ENCODE data around the gene MRPL20. TPM values are rescaled to one million over a fixed set of nuclear protein-coding genes. Genes with fewer than 3 reads are reported as not detected.
A peak's percentile ranks its signal among the peaks of the same experiment; 100 is the strongest.
"Not testable (repeated sequence)": the region's sequence is repeated elsewhere in the genome, so short reads cannot be mapped to it uniquely, and the experiment has no call there.

MRPL20 gene
- total RNA-seq, 1 experiment from 2014 or later: 243 TPM

GRCh38 chr1:1406101-1406820 is 832 bp downstream of the MRPL20 start:
- no peak for DNase-seq (ENCODE audit: low spot score)

DNA sequence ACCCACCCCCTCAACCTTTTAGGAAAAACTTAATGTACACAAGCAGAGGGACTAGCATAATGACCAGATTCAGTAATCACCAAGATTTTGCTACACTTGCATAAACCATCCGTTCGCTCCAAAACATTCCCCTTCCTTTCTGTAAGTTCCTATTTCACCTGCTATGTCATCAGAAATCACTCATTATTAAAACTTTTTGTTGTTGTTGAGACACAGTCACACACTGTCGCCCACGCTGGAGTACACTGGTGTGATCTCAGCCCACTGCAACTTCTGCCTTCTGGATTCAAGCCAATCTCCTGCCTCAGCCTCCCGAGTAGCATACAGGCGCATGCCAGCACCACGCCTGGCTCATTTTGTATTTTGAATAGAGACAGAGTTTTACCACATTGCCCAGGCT is 3.4 kb downstream of the MRPL20 start:
- DNase-seq (ENCODE audit: low spot score): no peak

- DNase-seq (ENCODE audit: low spot score): not testable (repeated sequence)
Measured at GRCh38 chr1:1402901-1403392, 4.1 kb downstream of the MRPL20 start.

- peak; percentile 73 for DNase-seq (ENCODE audit: low spot score)
Measured at GRCh38 chr1:1402072-1402900, 4.8 kb downstream of the MRPL20 start.

- DNase-seq (ENCODE audit: low spot score): no peak
Measured at GRCh38 chr1:1401457-1402010, 5.6 kb downstream of the MRPL20 start.

DNA sequence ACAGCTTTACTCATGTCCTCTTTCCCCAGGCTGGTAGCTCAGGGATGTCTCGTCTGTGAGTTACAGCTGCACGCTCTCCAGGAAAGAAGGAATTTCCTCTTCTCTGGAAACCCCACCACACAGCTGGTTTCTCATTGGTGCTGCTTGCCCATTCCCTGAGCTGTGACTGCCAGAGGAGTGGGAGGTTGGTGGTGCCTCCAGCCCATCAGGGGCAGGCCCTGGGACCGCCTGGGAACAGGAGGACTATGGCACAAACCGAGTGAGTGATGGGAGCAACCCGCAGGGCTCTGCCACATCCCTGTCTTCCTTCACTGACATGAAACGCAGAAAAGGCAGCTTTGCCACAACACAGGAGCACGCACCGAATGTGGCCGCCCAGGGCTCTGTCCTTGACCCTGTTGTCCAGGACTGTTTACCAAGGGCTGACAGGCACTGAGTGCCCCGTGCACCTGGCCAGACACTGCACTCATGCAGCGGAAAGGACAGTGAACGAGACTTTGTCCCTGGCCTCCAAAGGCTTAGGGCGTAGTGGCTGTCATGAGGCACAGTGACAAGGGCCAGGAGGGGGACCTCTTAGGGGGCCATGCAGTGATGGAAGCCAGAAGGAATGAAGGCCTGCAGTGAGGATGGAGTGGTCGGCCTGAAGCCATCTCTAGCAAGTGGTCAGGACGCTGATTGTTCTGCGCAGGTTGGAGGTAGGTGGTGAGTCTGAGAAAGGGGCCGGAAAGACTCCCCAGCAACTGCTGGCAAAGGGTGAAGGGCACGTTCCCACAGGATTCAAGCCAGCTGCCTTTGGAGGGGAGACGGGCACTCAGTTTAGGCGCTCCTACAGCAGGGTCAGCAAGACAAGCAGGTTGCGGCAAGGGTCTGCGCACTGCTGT is 6.3 kb downstream of the MRPL20 start:
- no peak for DNase-seq (ENCODE audit: low spot score)

DNA sequence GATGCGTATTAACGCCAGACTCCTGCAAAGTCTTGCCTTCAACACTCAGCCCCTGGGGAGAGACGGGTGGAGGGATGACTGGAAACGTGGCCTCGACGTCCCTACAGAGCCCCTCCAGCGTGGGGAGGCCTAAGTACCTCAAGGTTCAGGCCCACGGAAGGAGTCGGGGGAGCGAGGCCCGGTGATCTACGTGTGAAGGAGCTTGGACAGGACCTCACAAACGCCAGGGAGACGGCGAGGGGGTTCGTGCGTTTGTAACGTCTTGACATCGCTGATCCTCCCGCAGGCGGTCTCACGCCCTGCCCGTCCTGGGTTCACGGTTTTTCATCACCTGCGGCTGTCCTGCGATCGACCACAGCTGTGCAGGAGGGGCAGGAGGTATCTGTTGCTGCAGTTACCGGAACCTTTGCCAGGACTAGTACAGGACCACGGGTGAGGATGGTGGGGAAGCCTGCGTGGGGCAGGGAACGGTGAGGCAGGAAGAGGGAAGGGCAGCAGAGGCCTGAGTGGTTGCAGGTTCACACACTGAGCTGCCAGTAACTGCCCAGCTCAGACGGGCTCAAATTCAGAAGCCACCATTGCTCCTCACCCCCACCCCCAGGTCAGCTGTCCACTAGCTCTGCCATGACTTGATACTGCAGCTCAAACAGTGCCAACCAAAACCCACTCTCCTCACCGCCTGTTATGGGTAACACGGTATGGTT is 7.1 kb downstream of the MRPL20 start:
- no peak for DNase-seq (ENCODE audit: low spot score)

- peak; percentile 98 for DNase-seq (ENCODE audit: low spot score)
Measured at GRCh38 chr1:1399187-1399871, 7.8 kb downstream of the MRPL20 start, which contains the start of gene CCNL2. Gene CCNL2 (minus strand): TSS chr1:1399335. CDS start chr1:1399306, 29 bp downstream.

DNA sequence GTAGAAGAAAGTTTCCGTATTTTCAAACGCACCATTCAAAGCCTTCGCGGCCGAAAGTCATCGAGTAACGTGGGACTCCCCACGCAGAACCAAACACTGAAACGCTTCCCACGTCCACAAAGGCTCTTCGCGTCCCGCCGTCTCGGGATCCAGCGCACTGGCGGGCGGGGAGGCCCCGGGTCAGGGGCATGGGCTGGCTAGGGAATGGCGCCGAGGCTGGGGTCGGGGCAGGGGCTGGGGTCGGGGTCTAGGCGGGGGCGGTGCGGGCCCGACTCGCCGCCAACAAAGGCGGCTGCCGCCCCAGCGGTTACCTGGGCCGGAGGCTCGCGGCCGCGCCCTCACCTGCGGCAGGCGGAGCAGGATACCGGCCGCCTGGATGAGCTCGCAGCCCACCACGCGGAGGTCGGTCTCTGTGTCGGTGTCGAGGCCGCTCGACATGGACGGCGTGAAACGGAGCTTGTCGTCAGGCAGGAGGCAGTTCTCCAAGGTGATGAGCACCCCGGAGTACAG is 8.4 kb downstream of the MRPL20 start:
- DNase-seq (ENCODE audit: low spot score): no peak

DNA sequence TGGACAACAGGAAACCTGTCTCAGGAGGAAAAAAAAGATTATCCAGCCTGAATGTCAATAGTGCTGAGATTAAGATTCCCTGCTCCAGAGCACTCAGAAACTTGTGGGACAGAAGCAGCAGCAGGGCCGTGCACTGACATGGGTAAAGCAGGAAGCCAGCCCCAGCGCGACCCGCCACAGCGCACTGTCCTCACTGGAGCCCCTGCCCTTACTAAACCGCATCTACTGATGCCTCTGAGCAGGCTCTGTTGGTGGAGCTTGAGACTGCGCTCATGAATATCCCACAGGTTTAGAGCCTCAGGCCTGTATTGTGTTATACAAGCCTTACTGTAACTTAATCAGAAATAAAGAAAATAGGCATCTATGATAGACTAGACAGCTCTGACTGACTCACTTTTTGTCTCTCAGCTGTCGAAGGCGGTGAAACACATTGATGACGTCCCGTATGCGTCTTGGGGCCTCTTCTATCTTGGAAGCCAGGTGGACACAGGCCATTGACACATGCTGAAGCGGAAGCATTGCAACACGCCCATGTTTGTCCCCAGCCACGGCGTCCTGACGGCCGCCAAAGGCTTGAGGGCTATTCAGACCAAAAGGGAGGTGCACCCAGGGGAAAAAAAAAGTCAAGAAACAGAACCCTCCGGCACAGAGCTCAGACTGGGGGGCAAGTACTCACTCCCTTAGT is 9.1 kb downstream of the MRPL20 start:
- DNase-seq (ENCODE audit: low spot score): no peak

DNA sequence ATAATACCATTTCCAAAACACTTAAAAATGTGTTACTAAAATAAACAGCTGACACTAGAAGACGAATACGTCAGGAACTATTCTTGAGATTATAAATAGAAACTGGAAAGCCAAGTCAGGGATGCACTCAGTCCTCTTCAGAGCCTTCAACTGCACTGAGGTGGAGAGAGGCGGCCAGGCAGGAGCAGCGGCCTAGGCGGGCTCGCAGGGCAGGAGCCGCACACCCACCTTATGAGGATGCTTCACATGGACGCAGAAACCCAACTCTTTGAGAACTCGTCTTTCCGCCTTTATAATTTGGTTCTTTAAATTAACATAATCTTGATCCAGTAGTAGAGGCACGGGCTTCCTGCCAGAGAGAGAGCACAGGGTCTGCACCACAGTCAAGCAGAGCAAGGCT is 11.9 kb downstream of the MRPL20 start:
- DNase-seq (ENCODE audit: low spot score): no peak

- DNase-seq (ENCODE audit: low spot score): no peak
Measured at GRCh38 chr1:1394116-1394515, 13.0 kb downstream of the MRPL20 start.

GRCh38 chr1:1393428-1393827 is 13.7 kb downstream of the MRPL20 start:
- no peak for DNase-seq (ENCODE audit: low spot score)

DNA sequence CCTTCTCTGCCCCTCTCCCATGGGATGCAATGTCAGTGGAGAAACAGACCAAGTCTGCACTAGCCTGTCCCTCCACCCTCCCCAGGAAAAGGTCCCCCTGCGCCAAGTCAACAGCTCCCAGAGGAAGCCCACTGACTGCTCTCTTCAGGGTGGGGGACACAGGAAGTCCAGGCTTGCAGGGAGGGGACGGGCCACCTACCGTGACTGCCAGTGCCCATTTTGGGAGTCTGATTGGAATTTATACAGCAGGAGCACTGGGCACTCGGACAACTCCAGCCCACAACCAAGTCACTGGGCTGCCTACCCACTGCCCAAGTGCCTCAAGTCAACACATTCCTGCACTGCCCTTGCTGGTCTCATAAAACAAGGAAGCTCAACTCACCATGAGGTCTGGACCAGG is 14.1 kb downstream of the MRPL20 start:
- no peak for DNase-seq (ENCODE audit: low spot score)

- no peak for DNase-seq (ENCODE audit: low spot score)
Measured at GRCh38 chr1:1391225-1391624, 15.9 kb downstream of the MRPL20 start.

GRCh38 chr1:1390675-1391074 is 16.4 kb downstream of the MRPL20 start:
- DNase-seq (ENCODE audit: low spot score): no peak

GRCh38 chr1:1388078-1388472 is 19.0 kb downstream of the MRPL20 start:
- DNase-seq (ENCODE audit: low spot score): no peak

DNA sequence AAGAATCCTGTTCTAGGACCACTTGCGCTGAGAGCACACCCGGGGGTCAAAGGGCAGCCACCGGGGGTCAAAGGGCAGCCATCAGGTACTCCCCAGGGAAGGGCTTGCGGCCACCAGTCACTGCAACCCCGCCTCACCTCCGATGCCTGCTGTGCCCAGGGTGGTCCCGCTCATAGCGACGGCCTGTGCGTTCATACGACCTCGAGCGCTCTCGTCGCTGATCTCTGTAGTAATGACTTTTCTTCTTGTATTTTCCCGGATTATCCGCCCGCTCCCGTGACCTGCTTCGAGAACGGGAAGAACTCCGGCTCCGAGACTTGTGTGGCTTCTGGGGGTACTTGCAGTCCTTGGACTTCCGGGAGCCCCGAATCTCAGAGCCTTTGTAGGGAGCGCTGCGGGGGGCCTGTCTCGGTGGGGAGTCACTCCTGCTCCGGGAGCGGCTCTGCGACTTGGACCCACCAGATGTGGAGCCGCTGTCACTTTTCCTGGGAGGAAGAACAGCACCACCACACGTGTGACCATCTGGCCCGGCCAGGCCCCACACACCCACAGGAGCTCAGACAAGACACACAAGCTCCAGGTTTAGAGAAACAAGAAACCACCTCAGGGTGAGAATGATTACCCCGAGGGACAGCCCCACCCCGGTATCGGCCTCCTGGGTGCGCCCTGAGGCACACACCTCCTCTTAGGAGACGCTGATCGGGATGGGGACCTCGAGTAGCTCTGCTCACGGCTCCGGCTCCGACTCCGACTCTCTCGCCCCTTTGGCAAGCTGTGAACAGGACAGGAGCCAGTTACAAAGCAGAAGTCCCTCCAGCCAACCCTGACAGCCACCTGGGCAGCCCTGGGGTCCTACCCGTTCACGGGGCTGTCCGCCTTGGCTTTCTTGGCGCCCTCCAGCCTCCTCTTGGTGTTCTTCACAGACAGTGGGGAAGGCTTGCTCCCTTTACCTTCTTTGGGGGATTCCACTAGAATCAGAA is 19.7 kb downstream of the MRPL20 start:
- DNase-seq (ENCODE audit: low spot score): no peak
